Measurements from ENCODE around the gene UNC80. TPM values are rescaled to one million over a fixed set of nuclear protein-coding genes. Genes with fewer than 3 reads are reported as not detected.

UNC80 gene
- total RNA-seq, 1 donor from 2014 or later = not detected

- ChIA-PET CTCF (no interaction called here), POLR2A (no interaction called here)
- intact Hi-C loops (cut with micrococcal nuclease) = no loop called here
- TF ChIP-seq CTCF (IDR thresholded peaks at IDR 0.05) = no peak
- Mint-ChIP-seq H3K9me3 (peaks cover 2% of the 10 kb centered on the region), H3K4me3 (no peak overlapping the region), H3K4me1 (no peaks in the 10 kb centered on the region), H3K27me3 (no peaks in the 10 kb centered on the region), H3K27ac (no peak overlapping the region), H3K36me3 (ENCODE audit: low read depth) (no peaks in the 10 kb centered on the region)
- DNase-seq = no peak
- no peak for ATAC-seq (ENCODE audit: low read depth)
These were observed 8.5 kb upstream of the UNC80 start for GRCh38 chr2:209763106-209763505.

- intact Hi-C loops (cut with micrococcal nuclease) = no loop called here
- ATAC-seq (ENCODE audit: low read depth) = no peak
- H3K9me3 Mint-ChIP-seq = no peaks in the 10 kb centered on the region
- no peak for DNase-seq
- CTCF ChIA-PET = no interaction called here
- H3K27ac Mint-ChIP-seq = no peak overlapping the region
- peaks cover 17% of the 10 kb centered on the region for H3K27me3 Mint-ChIP-seq
- no peaks in the 10 kb centered on the region for H3K36me3 Mint-ChIP-seq (ENCODE audit: low read depth)
- no peak for TF ChIP-seq CTCF (IDR thresholded peaks at IDR 0.05)
- no peaks in the 10 kb centered on the region for H3K4me1 Mint-ChIP-seq
- no peak overlapping the region for H3K4me3 Mint-ChIP-seq
- POLR2A ChIA-PET = no interaction called here
These were observed 5.0 kb upstream of the UNC80 start for GRCh38 chr2:209766613-209767012.

- H3K27ac Mint-ChIP-seq = no peak overlapping the region
- intact Hi-C loops (cut with micrococcal nuclease) = no loop called here
- POLR2A ChIA-PET = no interaction called here
- no peaks in the 10 kb centered on the region for H3K36me3 Mint-ChIP-seq (ENCODE audit: low read depth)
- no peaks in the 10 kb centered on the region for H3K4me1 Mint-ChIP-seq
- no peak overlapping the region for H3K4me3 Mint-ChIP-seq
- no peaks in the 10 kb centered on the region for H3K9me3 Mint-ChIP-seq
- H3K27me3 Mint-ChIP-seq = peaks cover 18% of the 10 kb centered on the region
- CTCF ChIA-PET = no interaction called here
- no peak for ATAC-seq (ENCODE audit: low read depth)
- no peak for DNase-seq
- no peak for TF ChIP-seq CTCF (IDR thresholded peaks at IDR 0.05)
These were observed 4.3 kb upstream of the UNC80 start for GRCh38 chr2:209767316-209767715.

- no peak overlapping the region for H3K4me3 Mint-ChIP-seq
- no peak overlapping the region for H3K27ac Mint-ChIP-seq
- no peaks in the 10 kb centered on the region for H3K9me3 Mint-ChIP-seq
- POLR2A ChIA-PET = no interaction called here
- ATAC-seq (ENCODE audit: low read depth) (no peak), DNase-seq (no peak)
- peaks cover 22% of the 10 kb centered on the region for H3K27me3 Mint-ChIP-seq
- CTCF ChIA-PET = no interaction called here
- no peak for TF ChIP-seq CTCF (IDR thresholded peaks at IDR 0.05)
- intact Hi-C loops (cut with micrococcal nuclease) = no loop called here
- no peaks in the 10 kb centered on the region for H3K4me1 Mint-ChIP-seq
- H3K36me3 Mint-ChIP-seq (ENCODE audit: low read depth) = no peaks in the 10 kb centered on the region
These were observed 3.1 kb upstream of the UNC80 start for GRCh38 chr2:209768557-209768956.

- POLR2A ChIA-PET = no interaction called here
- no peak for TF ChIP-seq CTCF (IDR thresholded peaks at IDR 0.05)
- Mint-ChIP-seq H3K4me1 (no peaks in the 10 kb centered on the region), H3K27ac (no peak overlapping the region), H3K9me3 (no peaks in the 10 kb centered on the region), H3K27me3 (peaks cover 22% of the 10 kb centered on the region), H3K36me3 (ENCODE audit: low read depth) (no peaks in the 10 kb centered on the region), H3K4me3 (no peak overlapping the region)
- CTCF ChIA-PET = no interaction called here
- ATAC-seq (ENCODE audit: low read depth) (no peak), DNase-seq (no peak)
- intact Hi-C loops (cut with micrococcal nuclease) = no loop called here
These were observed 656 bp downstream of the UNC80 start for GRCh38 chr2:209772290-209772685.

Measured in activated B cell treated with CpG ODN at 0.5 μM for 24 hours (primary cell).